ENCODE measurements around the gene GLI3.

GLI3 gene

GRCh38 chr7:42046483-42046882, 190.5 kb downstream of the GLI3 start:
- no peak overlapping the region for H3K4me3 ChIP-seq
- no peak overlapping the region for H3K27ac ChIP-seq
- TF ChIP-seq, protein P1, sequence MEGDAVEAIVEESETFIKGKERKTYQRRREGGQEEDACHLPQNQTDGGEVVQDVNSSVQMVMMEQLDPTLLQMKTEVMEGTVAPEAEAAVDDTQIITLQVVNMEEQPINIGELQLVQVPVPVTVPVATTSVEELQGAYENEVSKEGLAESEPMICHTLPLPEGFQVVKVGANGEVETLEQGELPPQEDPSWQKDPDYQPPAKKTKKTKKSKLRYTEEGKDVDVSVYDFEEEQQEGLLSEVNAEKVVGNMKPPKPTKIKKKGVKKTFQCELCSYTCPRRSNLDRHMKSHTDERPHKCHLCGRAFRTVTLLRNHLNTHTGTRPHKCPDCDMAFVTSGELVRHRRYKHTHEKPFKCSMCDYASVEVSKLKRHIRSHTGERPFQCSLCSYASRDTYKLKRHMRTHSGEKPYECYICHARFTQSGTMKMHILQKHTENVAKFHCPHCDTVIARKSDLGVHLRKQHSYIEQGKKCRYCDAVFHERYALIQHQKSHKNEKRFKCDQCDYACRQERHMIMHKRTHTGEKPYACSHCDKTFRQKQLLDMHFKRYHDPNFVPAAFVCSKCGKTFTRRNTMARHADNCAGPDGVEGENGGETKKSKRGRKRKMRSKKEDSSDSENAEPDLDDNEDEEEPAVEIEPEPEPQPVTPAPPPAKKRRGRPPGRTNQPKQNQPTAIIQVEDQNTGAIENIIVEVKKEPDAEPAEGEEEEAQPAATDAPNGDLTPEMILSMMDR (IDR thresholded peaks at IDR 0.05): no peak
- no peak for DNase-seq (ENCODE audit: low spot score)

DNA sequence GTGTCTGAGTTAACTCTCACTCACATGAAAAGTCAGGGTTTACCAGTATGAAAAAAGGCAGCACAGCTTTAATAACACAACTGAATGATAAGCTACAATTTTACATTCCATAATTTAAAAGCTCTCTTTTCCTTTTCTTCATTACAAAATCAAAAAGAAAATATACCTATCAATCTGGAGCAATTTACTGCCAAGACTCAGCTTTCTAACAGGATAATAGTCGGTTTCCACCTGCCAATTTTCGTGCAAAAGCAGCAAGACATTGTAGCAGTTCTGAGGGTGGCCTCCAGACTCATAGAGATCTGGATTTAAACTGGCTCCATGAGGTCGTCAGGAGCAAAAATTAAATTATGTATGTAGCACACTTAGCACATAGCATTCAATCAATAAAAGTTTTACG, 191.0 kb downstream of the GLI3 start:
- DNase-seq (ENCODE audit: low spot score): no peak
- H3K4me3 ChIP-seq: no peak overlapping the region
- no peak overlapping the region for H3K27ac ChIP-seq
- TF ChIP-seq, protein P1 (IDR thresholded peaks at IDR 0.05): no peak

DNA sequence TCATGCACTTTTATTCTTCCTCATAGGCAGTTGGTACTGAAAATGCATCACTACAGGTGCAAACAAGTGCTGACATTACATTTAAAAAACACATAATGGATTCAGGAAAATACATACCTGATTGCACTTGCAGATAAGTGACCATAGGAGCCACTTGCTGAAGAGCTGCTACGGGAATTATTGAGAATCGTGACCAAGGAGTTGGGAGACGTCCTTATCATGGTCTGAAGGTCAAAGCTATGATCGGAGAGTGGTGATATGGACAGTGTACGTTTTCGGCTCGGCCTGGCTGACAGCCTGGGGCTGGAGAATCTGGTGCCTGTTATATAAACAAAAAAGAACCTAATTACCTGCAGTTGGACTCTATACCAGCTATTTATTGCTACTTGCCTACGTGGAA, 197.1 kb downstream of the GLI3 start:
- TF ChIP-seq, protein P1 (IDR thresholded peaks at IDR 0.05): no peak
- Histone ChIP-seq H3K27ac (no peak overlapping the region), H3K4me3 (no peak overlapping the region)
- DNase-seq (ENCODE audit: low spot score): no peak

- no peak overlapping the region for H3K27ac ChIP-seq
- no peak for DNase-seq (ENCODE audit: low spot score)
- no peak overlapping the region for H3K4me3 ChIP-seq
- TF ChIP-seq, protein P1 (IDR thresholded peaks at IDR 0.05): no peak
Measured at GRCh38 chr7:42035210-42035609, 201.8 kb downstream of the GLI3 start.

- TF ChIP-seq, protein P1 (IDR thresholded peaks at IDR 0.05): no peak
- Histone ChIP-seq H3K27ac (no peak overlapping the region), H3K4me3 (no peak overlapping the region)
- no peak for DNase-seq (ENCODE audit: low spot score)
Measured at GRCh38 chr7:42033480-42033879, 203.5 kb downstream of the GLI3 start.

GRCh38 chr7:42029405-42029804, 207.6 kb downstream of the GLI3 start:
- Histone ChIP-seq H3K4me3 (no peak overlapping the region), H3K27ac (no peak overlapping the region)
- DNase-seq (ENCODE audit: low spot score): no peak
- TF ChIP-seq, protein P1 (IDR thresholded peaks at IDR 0.05): no peak

DNA sequence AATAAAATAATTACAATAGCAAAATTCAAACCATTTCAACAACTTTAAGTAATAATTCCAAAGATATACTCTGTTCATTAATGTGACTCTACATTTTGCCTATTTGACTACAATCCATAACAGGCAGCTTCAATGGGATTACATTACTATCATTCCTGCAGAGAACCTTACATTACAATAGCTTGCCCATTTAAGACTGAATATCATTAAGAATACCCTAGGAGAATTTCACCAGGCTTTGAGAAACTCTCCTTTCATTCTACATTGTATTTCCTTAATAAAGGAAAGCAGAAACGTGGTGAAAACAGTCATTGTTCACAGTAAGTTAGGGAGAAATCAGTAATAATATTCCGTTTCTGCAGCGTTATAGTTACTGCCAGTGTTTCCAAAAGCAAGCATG, 209.5 kb downstream of the GLI3 start:
- no peak for DNase-seq (ENCODE audit: low spot score)
- no peak overlapping the region for H3K4me3 ChIP-seq
- H3K27ac ChIP-seq: no peak overlapping the region
- TF ChIP-seq, protein P1 (IDR thresholded peaks at IDR 0.05): no peak

Data from coronary artery (tissue), 2 donors.